ENCODE results near the gene ZBTB18.

ZBTB18 gene

DNA sequence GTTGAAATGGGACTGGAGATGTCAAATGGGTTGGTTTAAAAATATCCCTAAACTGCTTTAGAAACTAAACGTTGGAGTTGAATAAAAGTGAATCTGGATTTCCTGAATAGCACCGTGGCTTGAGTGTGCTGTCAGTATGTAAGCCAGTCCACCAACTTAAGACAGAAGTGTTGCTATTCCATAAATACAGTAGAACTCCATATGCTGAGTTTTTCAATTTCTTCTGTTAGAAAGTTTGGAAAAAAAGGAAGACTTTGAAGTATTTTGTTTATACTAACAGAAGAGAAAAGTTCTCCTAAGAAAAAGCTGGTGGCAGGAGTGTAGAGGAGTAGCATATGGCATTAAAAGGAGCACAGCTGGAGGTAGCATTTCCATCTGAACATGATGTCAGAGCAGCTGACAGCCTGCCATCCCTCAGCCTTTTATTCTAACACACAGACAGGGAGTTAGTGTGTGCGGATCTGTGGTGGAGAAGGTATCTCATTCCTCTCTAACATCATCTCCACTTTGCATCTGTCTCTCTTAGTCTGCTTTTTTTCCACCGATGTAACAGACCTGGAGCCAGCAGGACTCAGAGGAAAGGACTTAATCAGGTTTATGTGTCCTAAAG lies at the start of gene ZBTB18:
Gene ZBTB18 (plus strand): TSS at position 449 of the 610 bp plus-strand sequence. CDS start 149 bp downstream, at position 598.
- no peak for DNase-seq (ENCODE audit: low read depth)
- TF ChIP-seq, protein P1, sequence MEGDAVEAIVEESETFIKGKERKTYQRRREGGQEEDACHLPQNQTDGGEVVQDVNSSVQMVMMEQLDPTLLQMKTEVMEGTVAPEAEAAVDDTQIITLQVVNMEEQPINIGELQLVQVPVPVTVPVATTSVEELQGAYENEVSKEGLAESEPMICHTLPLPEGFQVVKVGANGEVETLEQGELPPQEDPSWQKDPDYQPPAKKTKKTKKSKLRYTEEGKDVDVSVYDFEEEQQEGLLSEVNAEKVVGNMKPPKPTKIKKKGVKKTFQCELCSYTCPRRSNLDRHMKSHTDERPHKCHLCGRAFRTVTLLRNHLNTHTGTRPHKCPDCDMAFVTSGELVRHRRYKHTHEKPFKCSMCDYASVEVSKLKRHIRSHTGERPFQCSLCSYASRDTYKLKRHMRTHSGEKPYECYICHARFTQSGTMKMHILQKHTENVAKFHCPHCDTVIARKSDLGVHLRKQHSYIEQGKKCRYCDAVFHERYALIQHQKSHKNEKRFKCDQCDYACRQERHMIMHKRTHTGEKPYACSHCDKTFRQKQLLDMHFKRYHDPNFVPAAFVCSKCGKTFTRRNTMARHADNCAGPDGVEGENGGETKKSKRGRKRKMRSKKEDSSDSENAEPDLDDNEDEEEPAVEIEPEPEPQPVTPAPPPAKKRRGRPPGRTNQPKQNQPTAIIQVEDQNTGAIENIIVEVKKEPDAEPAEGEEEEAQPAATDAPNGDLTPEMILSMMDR (IDR thresholded peaks at IDR 0.05; ENCODE audit: control insufficient read depth, extremely low read depth, insufficient read depth), result no peak
- H3K4me3 ChIP-seq (ENCODE audit: low read depth, low read length), result no peak within 1 kb of the TSS

GRCh38 chr1:244002721-244003120 lies 48.4 kb upstream of the ZBTB18 start:
- no peak for DNase-seq (ENCODE audit: low read depth)
- H3K4me3 ChIP-seq (ENCODE audit: low read depth, low read length), result no peak overlapping the region
- TF ChIP-seq, protein P1 (IDR thresholded peaks at IDR 0.05; ENCODE audit: control insufficient read depth, extremely low read depth, insufficient read depth), result no peak

DNA sequence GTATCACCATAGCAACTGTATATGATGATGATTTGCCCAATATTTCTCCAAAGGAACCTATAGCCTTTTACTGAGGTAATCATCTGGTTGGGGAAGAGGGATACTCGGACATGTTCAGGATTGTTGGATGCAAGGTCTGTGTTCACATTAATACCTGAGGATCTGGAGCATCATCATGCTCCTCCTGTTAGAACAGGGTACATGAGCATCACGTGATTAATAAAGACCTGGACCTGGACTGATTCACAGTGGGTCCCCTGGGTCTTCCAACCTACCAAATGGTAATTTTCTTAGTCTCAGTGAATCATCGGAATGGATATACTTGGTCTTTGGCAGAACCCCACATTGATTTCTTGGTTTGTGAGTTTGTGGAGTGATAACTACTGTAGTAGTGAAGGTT lies 45.6 kb upstream of the ZBTB18 start:
- TF ChIP-seq, protein P1 (IDR thresholded peaks at IDR 0.05; ENCODE audit: control insufficient read depth, extremely low read depth, insufficient read depth), result no peak
- H3K4me3 ChIP-seq (ENCODE audit: low read depth, low read length), result no peak overlapping the region
- DNase-seq (ENCODE audit: low read depth), result no peak

DNA sequence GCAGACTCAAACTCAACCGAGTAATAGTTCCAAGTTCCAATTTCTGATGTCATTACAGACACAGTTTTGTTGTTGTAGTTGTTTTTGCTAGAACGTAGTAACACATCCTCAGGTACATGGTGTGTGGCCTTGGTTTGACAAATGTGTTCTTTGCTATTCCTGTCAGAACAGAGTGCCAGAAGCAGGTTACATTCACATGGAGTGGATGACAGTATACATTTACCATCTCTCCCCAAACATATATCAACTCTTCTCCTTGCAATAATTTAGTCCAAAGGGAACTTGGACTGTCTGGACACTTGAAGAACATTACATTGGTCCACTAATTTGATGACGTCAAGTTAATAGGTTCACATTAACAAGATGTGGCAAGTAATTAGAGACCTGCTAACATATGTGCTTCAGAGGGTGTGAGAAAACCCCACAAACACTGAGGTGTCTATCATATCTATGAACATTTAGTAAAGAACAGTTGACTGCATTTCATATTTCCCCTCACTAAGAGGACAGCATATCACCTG lies 44.6 kb upstream of the ZBTB18 start:
- DNase-seq (ENCODE audit: low read depth), result no peak
- TF ChIP-seq, protein P1 (IDR thresholded peaks at IDR 0.05; ENCODE audit: control insufficient read depth, extremely low read depth, insufficient read depth), result no peak
- no peak overlapping the region for H3K4me3 ChIP-seq (ENCODE audit: low read depth, low read length)

DNA sequence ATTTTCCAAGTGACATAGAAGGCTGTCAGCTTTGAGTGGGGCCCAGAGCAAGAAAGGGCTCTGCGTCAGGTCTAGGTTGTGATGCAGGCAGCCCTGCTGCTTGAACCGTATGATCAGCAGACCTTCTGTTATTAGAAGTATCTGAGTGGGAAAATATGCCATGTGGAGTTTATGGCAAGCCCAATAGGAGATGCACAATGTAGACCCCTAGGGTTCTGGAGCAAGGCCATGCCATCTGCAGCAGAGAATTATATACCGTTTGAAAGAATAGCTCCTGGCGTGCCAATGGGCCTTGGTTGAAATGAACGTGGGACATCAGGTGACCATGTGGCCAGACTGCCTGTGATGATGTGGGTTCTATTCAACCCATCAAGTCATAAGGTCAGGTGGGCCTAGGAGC lies 44.1 kb upstream of the ZBTB18 start:
- TF ChIP-seq, protein P1 (IDR thresholded peaks at IDR 0.05; ENCODE audit: control insufficient read depth, extremely low read depth, insufficient read depth), result no peak
- no peak for DNase-seq (ENCODE audit: low read depth)
- no peak overlapping the region for H3K4me3 ChIP-seq (ENCODE audit: low read depth, low read length)

DNA sequence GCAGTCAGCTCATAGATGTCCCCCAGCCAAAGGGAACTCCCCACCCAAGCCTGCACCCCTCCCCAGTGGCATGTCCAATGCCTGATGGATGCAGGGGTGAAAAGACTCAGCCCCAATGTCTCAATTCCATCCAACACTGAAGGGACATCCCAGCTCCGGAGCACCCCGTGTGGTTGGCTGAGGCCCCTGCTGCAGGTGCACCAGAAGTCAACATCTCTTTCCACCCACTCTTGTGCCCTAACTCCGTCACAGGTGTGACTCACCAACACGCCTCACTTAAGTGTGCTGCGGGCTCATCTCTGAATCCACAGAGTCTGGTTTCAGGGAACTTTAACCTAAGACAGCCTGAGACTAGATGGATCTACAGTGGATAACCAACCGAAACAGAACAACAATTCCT lies 40.9 kb upstream of the ZBTB18 start:
- TF ChIP-seq, protein P1 (IDR thresholded peaks at IDR 0.05; ENCODE audit: control insufficient read depth, extremely low read depth, insufficient read depth), result no peak
- DNase-seq (ENCODE audit: low read depth), result no peak
- H3K4me3 ChIP-seq (ENCODE audit: low read depth, low read length), result no peak overlapping the region

DNA sequence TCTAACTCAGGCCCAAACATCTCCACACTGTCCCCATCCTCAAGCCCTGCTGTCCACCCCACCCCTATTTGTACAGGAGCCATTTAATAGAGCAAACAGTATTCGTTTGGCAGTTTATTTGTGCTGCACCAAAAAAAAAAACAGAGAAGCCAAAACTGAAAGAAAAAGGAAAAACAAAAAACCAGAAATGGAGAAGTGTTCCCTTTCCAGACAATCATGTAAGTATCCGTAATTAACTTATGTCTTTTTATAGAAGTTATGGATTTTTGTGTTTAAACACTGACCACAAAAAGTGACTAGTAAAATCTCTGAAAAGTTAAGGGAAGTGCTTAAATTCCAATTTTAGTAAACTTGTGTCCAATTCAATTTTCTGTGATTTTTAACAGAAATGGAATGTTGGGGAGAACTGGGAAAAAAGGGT lies 40.4 kb upstream of the ZBTB18 start:
- no peak overlapping the region for H3K4me3 ChIP-seq (ENCODE audit: low read depth, low read length)
- no peak for DNase-seq (ENCODE audit: low read depth)
- TF ChIP-seq, protein P1 (IDR thresholded peaks at IDR 0.05; ENCODE audit: control insufficient read depth, extremely low read depth, insufficient read depth), result no peak

Measured in LNCaP clone FGC (cell line).